Stimulated activated CD8-positive, alpha-beta memory T cell treated with anti-CD3 and anti-CD28 coated beads, Interleukin-2, amount 100 ng/mL, for 48 hours (primary cell): ENCODE measurements around the gene ADAMTS15.
A peak's percentile ranks its signal among the peaks of the same experiment; 100 is the strongest.

ENCODE experiments used
- DNase-seq, 2 donors: peaks; one replicate each; pipeline ENCODE4 v3.0.0-alpha.2; 2020; ENCODE audit warnings: low read depth in 2 of 2

The ADAMTS15 gene

GRCh38 chr11:130416906-130417305 is 31.5 kb upstream of the ADAMTS15 start:
- no peak for DNase-seq

- no peak for DNase-seq
These were observed 30.2 kb upstream of the ADAMTS15 start for GRCh38 chr11:130418210-130418609.

- no peak for DNase-seq
These were observed 29.7 kb upstream of the ADAMTS15 start for GRCh38 chr11:130418756-130419155.

- DNase-seq: no peak
These were observed 27.8 kb upstream of the ADAMTS15 start for GRCh38 chr11:130420478-130421198.

GRCh38 chr11:130421199-130421585 is 27.3 kb upstream of the ADAMTS15 start:
- DNase-seq: no peak

GRCh38 chr11:130421697-130422096 is 26.7 kb upstream of the ADAMTS15 start:
- DNase-seq: no peak

- no peak for DNase-seq
These were observed 26.0 kb upstream of the ADAMTS15 start for GRCh38 chr11:130422251-130422995.

- no peak for DNase-seq
These were observed 24.8 kb upstream of the ADAMTS15 start for GRCh38 chr11:130423541-130424142.

GRCh38 chr11:130424613-130425140 is 23.8 kb upstream of the ADAMTS15 start:
- DNase-seq: no peak

GRCh38 chr11:130425156-130425555 is 23.3 kb upstream of the ADAMTS15 start:
- DNase-seq: no peak

GRCh38 chr11:130426223-130426836 is 22.1 kb upstream of the ADAMTS15 start:
- DNase-seq: no peak

- no peak for DNase-seq
These were observed 21.6 kb upstream of the ADAMTS15 start for GRCh38 chr11:130426837-130427341.

- DNase-seq: no peak
These were observed 20.7 kb upstream of the ADAMTS15 start for GRCh38 chr11:130427581-130428315.

- no peak for DNase-seq
These were observed 19.9 kb upstream of the ADAMTS15 start, which contains the start of gene ADAMTS8 for GRCh38 chr11:130428316-130429119. Gene ADAMTS8 (minus strand): TSS chr11:130428609. CDS start chr11:130428286, 323 bp downstream.

GRCh38 chr11:130429120-130429681 is 19.2 kb upstream of the ADAMTS15 start:
- no peak for DNase-seq

GRCh38 chr11:130429983-130430382 is 18.5 kb upstream of the ADAMTS15 start:
- DNase-seq: no peak

GRCh38 chr11:130431331-130431773 is 17.1 kb upstream of the ADAMTS15 start:
- DNase-seq: peak; percentile 39 to 58

- no peak for DNase-seq
These were observed 16.6 kb upstream of the ADAMTS15 start for GRCh38 chr11:130431801-130432200.

GRCh38 chr11:130433357-130433756 is 15.1 kb upstream of the ADAMTS15 start:
- DNase-seq: no peak
